Measurements from ENCODE around the gene SLC22A16. TPM values are rescaled to one million over a fixed set of nuclear protein-coding genes. Genes with fewer than 3 reads are reported as not detected.

Gene SLC22A16
- total RNA-seq, 1 donor from 2014 or later: not detected

DNA sequence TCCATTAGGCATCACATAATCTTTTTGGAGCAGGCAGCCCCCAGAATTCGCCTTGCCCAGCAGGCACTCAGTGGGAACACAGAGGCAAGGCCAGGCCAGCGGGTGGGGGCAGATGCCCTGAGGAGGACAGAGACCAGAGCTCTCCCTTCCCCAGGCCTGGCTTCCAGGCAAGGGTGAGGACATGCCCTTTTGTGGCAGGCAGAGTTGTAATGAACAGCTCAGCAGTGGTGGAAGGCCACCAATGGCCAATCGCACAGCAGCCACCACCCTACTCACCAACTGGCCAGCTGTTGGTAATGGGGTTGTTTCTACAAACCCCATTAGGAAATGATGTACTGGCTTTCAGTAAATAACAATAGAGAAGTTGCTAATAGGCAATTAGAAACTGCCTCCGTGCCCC, 45.7 kb downstream of the SLC22A16 start:
- Mint-ChIP-seq H3K36me3 (no peaks in the 10 kb centered on the region), H3K4me1 (peaks cover 7% of the 10 kb centered on the region), H3K27me3 (ENCODE audit: low read depth) (peaks cover 23% of the 10 kb centered on the region), H3K4me3 (no peak overlapping the region), H3K9me3 (peaks cover 9% of the 10 kb centered on the region), H3K27ac (no peak overlapping the region)
- TF ChIP-seq, protein P1, sequence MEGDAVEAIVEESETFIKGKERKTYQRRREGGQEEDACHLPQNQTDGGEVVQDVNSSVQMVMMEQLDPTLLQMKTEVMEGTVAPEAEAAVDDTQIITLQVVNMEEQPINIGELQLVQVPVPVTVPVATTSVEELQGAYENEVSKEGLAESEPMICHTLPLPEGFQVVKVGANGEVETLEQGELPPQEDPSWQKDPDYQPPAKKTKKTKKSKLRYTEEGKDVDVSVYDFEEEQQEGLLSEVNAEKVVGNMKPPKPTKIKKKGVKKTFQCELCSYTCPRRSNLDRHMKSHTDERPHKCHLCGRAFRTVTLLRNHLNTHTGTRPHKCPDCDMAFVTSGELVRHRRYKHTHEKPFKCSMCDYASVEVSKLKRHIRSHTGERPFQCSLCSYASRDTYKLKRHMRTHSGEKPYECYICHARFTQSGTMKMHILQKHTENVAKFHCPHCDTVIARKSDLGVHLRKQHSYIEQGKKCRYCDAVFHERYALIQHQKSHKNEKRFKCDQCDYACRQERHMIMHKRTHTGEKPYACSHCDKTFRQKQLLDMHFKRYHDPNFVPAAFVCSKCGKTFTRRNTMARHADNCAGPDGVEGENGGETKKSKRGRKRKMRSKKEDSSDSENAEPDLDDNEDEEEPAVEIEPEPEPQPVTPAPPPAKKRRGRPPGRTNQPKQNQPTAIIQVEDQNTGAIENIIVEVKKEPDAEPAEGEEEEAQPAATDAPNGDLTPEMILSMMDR (IDR thresholded peaks at IDR 0.05; ENCODE audit: unreplicated experiment): no peak
- DNase-seq (ENCODE audit: low spot score in 2 of 2, unreplicated experiment in 2 of 2): no peak

DNA sequence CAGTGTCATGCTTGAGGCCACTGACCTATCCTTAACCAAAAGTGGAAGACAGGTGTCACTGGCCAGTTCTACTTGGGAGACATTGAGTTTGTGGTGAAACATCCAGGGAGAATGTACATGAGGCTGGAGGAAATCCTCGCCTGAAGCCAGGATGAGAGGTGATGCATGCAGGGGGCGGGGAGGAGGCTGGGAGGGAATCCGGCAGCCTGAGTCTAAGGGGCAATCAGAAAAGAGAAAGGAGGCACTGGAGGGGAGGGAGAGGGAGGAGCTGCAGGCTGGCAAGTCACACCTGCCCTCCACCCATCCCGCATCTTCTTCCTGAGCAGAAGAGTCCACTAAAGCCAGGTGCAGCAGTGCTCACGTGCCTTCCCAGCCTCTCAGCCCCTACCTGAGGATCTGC, 46.2 kb downstream of the SLC22A16 start:
- H3K4me1 Mint-ChIP-seq: peaks cover 7% of the 10 kb centered on the region
- H3K4me3 Mint-ChIP-seq: no peak overlapping the region
- peaks cover 4% of the 10 kb centered on the region for H3K9me3 Mint-ChIP-seq
- DNase-seq (ENCODE audit: low spot score in 2 of 2, unreplicated experiment in 2 of 2): no peak
- H3K36me3 Mint-ChIP-seq: no peaks in the 10 kb centered on the region
- TF ChIP-seq, protein P1 (IDR thresholded peaks at IDR 0.05; ENCODE audit: unreplicated experiment): no peak
- H3K27me3 Mint-ChIP-seq (ENCODE audit: low read depth): peaks cover 27% of the 10 kb centered on the region
- H3K27ac Mint-ChIP-seq: no peak overlapping the region

DNA sequence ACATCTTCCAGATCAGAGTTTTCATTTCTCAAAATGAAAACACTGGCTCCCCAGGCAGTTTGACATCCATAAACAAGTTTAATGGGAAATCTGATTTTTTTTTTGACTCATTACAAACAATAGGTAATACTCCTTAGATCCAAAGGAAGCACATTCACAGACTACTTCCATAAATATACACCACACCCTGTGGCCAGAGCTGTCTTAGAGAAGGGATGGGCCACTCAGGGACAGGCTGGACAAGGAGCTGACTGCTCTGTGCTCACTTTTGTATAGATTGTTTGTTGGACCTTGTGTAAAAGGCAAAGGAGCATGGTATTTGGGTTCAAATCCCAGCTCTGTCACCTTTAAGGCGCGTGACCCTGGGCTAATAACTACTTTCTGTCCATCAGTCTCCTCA, 48.3 kb downstream of the SLC22A16 start:
- DNase-seq (ENCODE audit: low spot score in 2 of 2, unreplicated experiment in 2 of 2): no peak
- Mint-ChIP-seq H3K4me1 (peaks cover 10% of the 10 kb centered on the region), H3K36me3 (no peaks in the 10 kb centered on the region), H3K27ac (no peak overlapping the region), H3K27me3 (ENCODE audit: low read depth) (peaks cover 38% of the 10 kb centered on the region), H3K9me3 (no peaks in the 10 kb centered on the region), H3K4me3 (no peak overlapping the region)
- TF ChIP-seq, protein P1 (IDR thresholded peaks at IDR 0.05; ENCODE audit: unreplicated experiment): no peak

DNA sequence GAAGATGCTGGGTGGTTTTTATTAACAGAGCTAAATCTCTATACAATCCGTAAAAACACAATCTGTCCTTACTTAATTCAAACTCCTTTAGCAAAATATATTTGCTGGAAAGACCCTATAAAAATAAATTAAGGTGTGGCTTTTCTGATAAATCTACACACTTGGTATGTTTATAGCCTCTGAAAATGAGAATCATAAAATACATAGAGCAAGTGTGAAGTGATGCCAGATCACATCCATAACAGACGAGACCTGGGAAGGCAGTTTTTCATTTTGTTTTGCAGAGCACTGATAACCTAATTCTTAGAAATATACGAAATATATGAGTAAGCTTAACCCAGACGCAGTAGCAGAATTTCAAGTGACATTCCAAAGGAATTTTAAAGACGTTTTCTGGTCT, 50.6 kb downstream of the SLC22A16 start:
- Mint-ChIP-seq H3K27ac (peak overlapping the region; percentile 27), H3K27me3 (ENCODE audit: low read depth) (peaks cover 41% of the 10 kb centered on the region), H3K4me1 (peaks cover 10% of the 10 kb centered on the region), H3K4me3 (no peak overlapping the region), H3K36me3 (no peaks in the 10 kb centered on the region), H3K9me3 (peaks cover 8% of the 10 kb centered on the region)
- TF ChIP-seq, protein P1 (IDR thresholded peaks at IDR 0.05; ENCODE audit: unreplicated experiment): no peak
- no peak for DNase-seq (ENCODE audit: low spot score in 2 of 2, unreplicated experiment in 2 of 2)

DNA sequence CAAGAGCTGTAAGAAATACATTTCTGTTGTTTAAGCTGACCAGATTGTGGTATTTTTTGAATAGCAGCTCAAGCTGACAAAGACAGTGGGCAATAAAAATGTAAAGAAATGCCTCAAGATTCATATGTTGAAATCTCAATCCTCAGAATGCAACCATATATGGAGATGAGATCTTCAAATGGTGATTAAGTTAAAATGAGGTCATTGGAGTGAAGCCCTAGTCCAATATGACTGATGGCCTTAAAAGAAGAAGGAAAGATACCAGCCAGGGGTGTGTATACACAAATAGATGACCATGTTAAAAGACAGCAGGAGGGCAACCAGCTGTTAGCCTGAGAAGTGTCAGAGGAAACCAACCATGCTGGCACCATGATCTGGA, 54.0 kb downstream of the SLC22A16 start:
- peaks cover 10% of the 10 kb centered on the region for H3K4me1 Mint-ChIP-seq

More for the DNA sequence above, 54.0 kb downstream of the SLC22A16 start:
- no peak for DNase-seq (ENCODE audit: low spot score in 2 of 2, unreplicated experiment in 2 of 2)
- Mint-ChIP-seq H3K36me3 (no peaks in the 10 kb centered on the region), H3K27me3 (ENCODE audit: low read depth) (peaks cover 33% of the 10 kb centered on the region), H3K9me3 (peaks cover 8% of the 10 kb centered on the region), H3K27ac (no peak overlapping the region), H3K4me3 (no peak overlapping the region)
- TF ChIP-seq, protein P1 (IDR thresholded peaks at IDR 0.05; ENCODE audit: unreplicated experiment): no peak
